ENCODE results near the gene FAM120A. TPM values are rescaled to one million over a fixed set of nuclear protein-coding genes. Genes with fewer than 3 reads are reported as not detected.

FAM120A gene
- total and polyA plus RNA-seq, 2 of the 13 experiments (the other 11 are each of a cell fraction or from before 2014, with no cell fraction given): 41.3 to 44.4 TPM

DNA sequence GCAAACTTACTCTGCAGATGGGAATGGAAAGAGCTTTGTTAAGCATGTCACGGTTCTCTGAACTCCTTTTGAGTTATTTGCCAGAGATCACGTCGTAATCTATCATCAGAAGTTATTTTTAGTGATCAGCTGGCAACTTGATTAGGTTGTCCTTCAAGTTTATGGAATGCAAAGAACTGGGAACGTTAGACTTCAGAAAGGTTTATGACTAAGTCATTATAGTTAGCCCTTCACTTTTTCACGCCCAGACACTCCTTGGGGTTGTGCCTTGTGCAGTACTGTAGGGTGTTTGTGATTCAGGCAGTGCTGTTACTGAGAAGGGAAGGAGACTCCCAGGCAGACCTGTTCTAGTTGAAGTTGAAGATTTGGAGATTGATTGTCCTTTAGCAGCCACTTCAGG lies 98.1 kb downstream of the FAM120A start:
- peaks cover 16 to 71% of the 10 kb centered on the region in 2 experiments for H3K36me3 ChIP-seq (replicated peaks in 1 of 2; ENCODE audit: control insufficient read depth in 1 of 2, insufficient read depth in 2 of 2, low read length in 2 of 2)
- 95% methylated on average over 5 of the region's 5 CpGs for WGBS (ENCODE audit: low lambda C conversion rate)
- no peaks in the 10 kb centered on the region for H3K79me2 ChIP-seq (ENCODE audit: insufficient read depth, low read length)
- no TSS peak for BruUV-seq (replicated peaks)
- ChIA-PET CTCF (ENCODE audit: low intra/inter-chr PET ratio, low total read pairs) (no interaction called here), POLR2A (no interaction called here)
- DNase-seq (ENCODE audit: low spot score) (no peak), FAIRE-seq (peak; percentile 55), ATAC-seq (no peak)
- no peaks in the 10 kb centered on the region for H3K9me3 ChIP-seq (ENCODE audit: low read length)
- peaks cover 9% of the 10 kb centered on the region for H3K4me1 ChIP-seq (ENCODE audit: insufficient read depth, low read length)
- no peaks in the 10 kb centered on the region for H4K20me1 ChIP-seq (ENCODE audit: insufficient read depth, low read length)
- intact Hi-C loops (cut with micrococcal nuclease; ENCODE audit: unreplicated experiment): no loop called here
- in situ Hi-C loops (cut with HindIII; ENCODE audit: extremely low pct_ligation_motif_present, low pct_unique_long_range_greater_than_20kb): no loop called here
- no peak overlapping the region for H3K4me2 ChIP-seq (ENCODE audit: low read depth, low read length)
- no peak overlapping the region for H2AFZ ChIP-seq (ENCODE audit: low read length)
- no peak overlapping the region for H3K4me3 ChIP-seq (replicated peaks in 1 of 3; ENCODE audit: insufficient read depth in 1 of 3, low read depth in 2 of 3, low read length in 3 of 3)
- H3K9ac ChIP-seq (ENCODE audit: insufficient read depth, low read depth, low read length): no peak overlapping the region
- H3K27me3 ChIP-seq (ENCODE audit: control insufficient read depth in 1 of 2, insufficient read depth in 2 of 2, low read length in 2 of 2): no peaks in the 10 kb centered on the region
- no peak overlapping the region for H3K27ac ChIP-seq (ENCODE audit: extremely low read length, insufficient read depth, low read length)
- TF ChIP-seq YEATS4 (CRISPR knock-in tag; IDR thresholded peaks at IDR 0.05; ENCODE audit: borderline replicate concordance) (no peak), KMT2A (CRISPR knock-in tag; IDR thresholded peaks at IDR 0.05) (no peak), ZNF784 (CRISPR knock-in tag; IDR thresholded peaks at IDR 0.05; ENCODE audit: borderline replicate concordance) (no peak), TRIM24 (CRISPR knock-in tag; IDR thresholded peaks at IDR 0.05) (no peak), MXI1 (IDR thresholded peaks at IDR 0.05; ENCODE audit: borderline replicate concordance, low read depth, low read length) (no peak), BRD4 (CRISPR knock-in tag; IDR thresholded peaks at IDR 0.05) (no peak), DRAP1 (CRISPR knock-in tag; IDR thresholded peaks at IDR 0.05) (no peak), NR2F1 (CRISPR knock-in tag; IDR thresholded peaks at IDR 0.05) (no peak), BORCS8-MEF2B (CRISPR knock-in tag; IDR thresholded peaks at IDR 0.05) (no peak), ZNF468 (CRISPR knock-in tag; IDR thresholded peaks at IDR 0.05) (no peak)
- TF ChIP-seq, protein P1, sequence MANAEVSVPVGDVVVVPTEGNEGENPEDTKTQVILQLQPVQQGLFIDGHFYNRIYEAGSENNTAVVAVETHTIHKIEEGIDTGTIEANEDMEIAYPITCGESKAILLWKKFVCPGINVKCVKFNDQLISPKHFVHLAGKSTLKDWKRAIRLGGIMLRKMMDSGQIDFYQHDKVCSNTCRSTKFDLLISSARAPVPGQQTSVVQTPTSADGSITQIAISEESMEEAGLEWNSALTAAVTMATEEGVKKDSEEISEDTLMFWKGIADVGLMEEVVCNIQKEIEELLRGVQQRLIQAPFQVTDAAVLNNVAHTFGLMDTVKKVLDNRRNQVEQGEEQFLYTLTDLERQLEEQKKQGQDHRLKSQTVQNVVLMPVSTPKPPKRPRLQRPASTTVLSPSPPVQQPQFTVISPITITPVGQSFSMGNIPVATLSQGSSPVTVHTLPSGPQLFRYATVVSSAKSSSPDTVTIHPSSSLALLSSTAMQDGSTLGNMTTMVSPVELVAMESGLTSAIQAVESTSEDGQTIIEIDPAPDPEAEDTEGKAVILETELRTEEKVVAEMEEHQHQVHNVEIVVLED (CRISPR knock-in tag; IDR thresholded peaks at IDR 0.05; ENCODE audit: borderline replicate concordance): no peak
- TF ChIP-seq, protein P2, sequence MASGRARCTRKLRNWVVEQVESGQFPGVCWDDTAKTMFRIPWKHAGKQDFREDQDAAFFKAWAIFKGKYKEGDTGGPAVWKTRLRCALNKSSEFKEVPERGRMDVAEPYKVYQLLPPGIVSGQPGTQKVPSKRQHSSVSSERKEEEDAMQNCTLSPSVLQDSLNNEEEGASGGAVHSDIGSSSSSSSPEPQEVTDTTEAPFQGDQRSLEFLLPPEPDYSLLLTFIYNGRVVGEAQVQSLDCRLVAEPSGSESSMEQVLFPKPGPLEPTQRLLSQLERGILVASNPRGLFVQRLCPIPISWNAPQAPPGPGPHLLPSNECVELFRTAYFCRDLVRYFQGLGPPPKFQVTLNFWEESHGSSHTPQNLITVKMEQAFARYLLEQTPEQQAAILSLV (CRISPR knock-in tag; IDR thresholded peaks at IDR 0.05; ENCODE audit: borderline replicate concordance): no peak
- TF ChIP-seq, protein P3, sequence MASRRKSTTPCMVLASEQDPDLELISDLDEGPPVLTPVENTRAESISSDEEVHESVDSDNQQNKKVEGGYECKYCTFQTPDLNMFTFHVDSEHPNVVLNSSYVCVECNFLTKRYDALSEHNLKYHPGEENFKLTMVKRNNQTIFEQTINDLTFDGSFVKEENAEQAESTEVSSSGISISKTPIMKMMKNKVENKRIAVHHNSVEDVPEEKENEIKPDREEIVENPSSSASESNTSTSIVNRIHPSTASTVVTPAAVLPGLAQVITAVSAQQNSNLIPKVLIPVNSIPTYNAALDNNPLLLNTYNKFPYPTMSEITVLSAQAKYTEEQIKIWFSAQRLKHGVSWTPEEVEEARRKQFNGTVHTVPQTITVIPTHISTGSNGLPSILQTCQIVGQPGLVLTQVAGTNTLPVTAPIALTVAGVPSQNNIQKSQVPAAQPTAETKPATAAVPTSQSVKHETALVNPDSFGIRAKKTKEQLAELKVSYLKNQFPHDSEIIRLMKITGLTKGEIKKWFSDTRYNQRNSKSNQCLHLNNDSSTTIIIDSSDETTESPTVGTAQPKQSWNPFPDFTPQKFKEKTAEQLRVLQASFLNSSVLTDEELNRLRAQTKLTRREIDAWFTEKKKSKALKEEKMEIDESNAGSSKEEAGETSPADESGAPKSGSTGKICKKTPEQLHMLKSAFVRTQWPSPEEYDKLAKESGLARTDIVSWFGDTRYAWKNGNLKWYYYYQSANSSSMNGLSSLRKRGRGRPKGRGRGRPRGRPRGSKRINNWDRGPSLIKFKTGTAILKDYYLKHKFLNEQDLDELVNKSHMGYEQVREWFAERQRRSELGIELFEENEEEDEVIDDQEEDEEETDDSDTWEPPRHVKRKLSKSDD (CRISPR knock-in tag; IDR thresholded peaks at IDR 0.05; ENCODE audit: low read depth): no peak
- TF ChIP-seq, protein P4, sequence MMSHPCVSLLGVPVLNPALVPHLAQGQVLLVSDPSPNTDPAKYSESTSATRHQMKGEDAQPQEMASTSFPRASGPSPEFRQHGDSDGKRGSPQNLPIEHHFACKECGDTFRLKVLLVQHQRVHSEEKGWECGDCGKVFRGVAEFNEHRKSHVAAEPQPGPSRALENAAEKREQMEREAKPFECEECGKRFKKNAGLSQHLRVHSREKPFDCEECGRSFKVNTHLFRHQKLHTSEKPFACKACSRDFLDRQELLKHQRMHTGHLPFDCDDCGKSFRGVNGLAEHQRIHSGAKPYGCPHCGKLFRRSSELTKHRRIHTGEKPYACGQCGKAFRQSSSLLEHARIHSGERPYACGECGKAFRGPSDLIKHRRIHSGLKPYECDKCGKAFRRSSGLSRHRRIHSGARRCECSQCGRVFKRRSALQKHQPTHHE (CRISPR knock-in tag; IDR thresholded peaks at IDR 0.05; ENCODE audit: borderline replicate concordance): no peak

All from HepG2 (cell line).